HepG2 (cell line): Measurements from ENCODE around the gene LPO. TPM values are rescaled to one million over a fixed set of nuclear protein-coding genes. Genes with fewer than 3 reads are reported as not detected.

Experiments
- ARID5B ChIP-seq: IDR thresholded peaks from 2 replicates; pipeline ENCODE4 v1.4.0; 2020; ENCODE audit warnings: mild to moderate bottlenecking, missing genetic modification reagents
- CREM ChIP-seq, 2 experiments: sonication (generic) in 1 of 2; formaldehyde crosslinking in 1 of 2; IDR thresholded peaks; 2 replicates each; pipeline versions ENCODE4 v1.4.0 to v1.6.1; 2016 to 2020; ENCODE audit warnings: antibody characterized with exemption in 1 of 2, mild to moderate bottlenecking in 1 of 2, missing genetic modification reagents in 1 of 2
- DNMT1 ChIP-seq: sonication (generic); formaldehyde crosslinking; IDR thresholded peaks from 2 replicates; pipeline ENCODE4 v1.5.1; 2020; ENCODE audit warnings: mild to moderate bottlenecking, missing genetic modification reagents
- FOXM1 ChIP-seq: sonication (generic); formaldehyde crosslinking; IDR thresholded peaks from 2 replicates; pipeline ENCODE4 v1.5.0; 2020; ENCODE audit warnings: missing genetic modification reagents
- HHEX ChIP-seq: IDR thresholded peaks from 2 replicates; pipeline ENCODE4 v1.6.1; 2016; ENCODE audit warnings: control low read depth
- ISL2 ChIP-seq: sonication (generic); formaldehyde crosslinking; IDR thresholded peaks from 2 replicates; pipeline ENCODE4 v1.5.0; 2020; ENCODE audit warnings: missing genetic modification reagents
- MBD4 ChIP-seq: IDR thresholded peaks from 2 replicates; pipeline ENCODE4 v1.6.1; 2012; ENCODE audit warnings: low read length, inconsistent platforms, borderline replicate concordance
- PHB2 ChIP-seq: fragments of 450-650 bp; IDR thresholded peaks from 2 replicates; pipeline ENCODE4 v1.6.1; 2018; ENCODE audit not compliant: partially characterized antibody
- TBX3 ChIP-seq: fragments of 450-650 bp; IDR thresholded peaks from 2 replicates; pipeline ENCODE4 v1.6.1; 2017; ENCODE audit warnings: antibody characterized with exemption, mild to moderate bottlenecking, inconsistent platforms, borderline replicate concordance
- TEAD3 ChIP-seq: optimal IDR thresholded peaks from 2 replicates; pipeline ENCODE3; 2016; ENCODE audit warnings: borderline replicate concordance
- TGIF2 ChIP-seq: IDR thresholded peaks from 2 replicates; pipeline ENCODE4 v1.6.1; 2016; ENCODE audit warnings: control low read depth, missing compliant biosample characterization
- U2AF1 ChIP-seq: fragments of 200-400 bp; formaldehyde crosslinking; optimal IDR thresholded peaks from 2 replicates; pipeline ENCODE3; 2017; ENCODE audit warnings: mild to moderate bottlenecking, low read depth, low read length
- XBP1 ChIP-seq: sonication (generic); formaldehyde crosslinking; IDR thresholded peaks from 2 replicates; pipeline ENCODE4 v1.5.0; 2020; ENCODE audit warnings: missing genetic modification reagents
- ZBTB42 ChIP-seq: sonication (generic); formaldehyde crosslinking; IDR thresholded peaks from 2 replicates; pipeline ENCODE4 v1.5.0; 2020; ENCODE audit warnings: mild to moderate bottlenecking, missing genetic modification reagents
- ZNF160 ChIP-seq: sonication (generic); formaldehyde crosslinking; IDR thresholded peaks from 2 replicates; pipeline ENCODE4 v1.8.0; 2022; ENCODE audit warnings: mild to moderate bottlenecking, inconsistent platforms, missing genetic modification reagents
- ZNF280D ChIP-seq: sonication (generic); formaldehyde crosslinking; IDR thresholded peaks from 2 replicates; pipeline ENCODE4 v1.5.1; 2020; ENCODE audit warnings: mild to moderate bottlenecking, missing genetic modification reagents
- ZNF34 ChIP-seq: sonication (generic); formaldehyde crosslinking; IDR thresholded peaks from 2 replicates; pipeline ENCODE4 v1.4.0; 2020; ENCODE audit warnings: mild to moderate bottlenecking, missing genetic modification reagents, borderline replicate concordance
- ZNF468 ChIP-seq: sonication (generic); formaldehyde crosslinking; IDR thresholded peaks from 2 replicates; pipeline ENCODE4 v1.8.0; 2022; ENCODE audit warnings: mild to moderate bottlenecking, moderate library complexity, missing genetic modification reagents
- ZNF670 ChIP-seq: sonication (generic); formaldehyde crosslinking; IDR thresholded peaks from 2 replicates; pipeline ENCODE4 v1.8.0; 2022; ENCODE audit warnings: mild to moderate bottlenecking, missing genetic modification reagents, borderline replicate concordance
- ZNF709 ChIP-seq: sonication (generic); formaldehyde crosslinking; IDR thresholded peaks from 2 replicates; pipeline ENCODE4 v1.5.0; 2020; ENCODE audit warnings: mild to moderate bottlenecking, missing genetic modification reagents
- ZNF770 ChIP-seq: sonication (generic); formaldehyde crosslinking; IDR thresholded peaks from 2 replicates; pipeline ENCODE4 v1.5.0; 2020; ENCODE audit warnings: mild to moderate bottlenecking, missing genetic modification reagents
- ZNF773 ChIP-seq: sonication (generic); formaldehyde crosslinking; IDR thresholded peaks from 2 replicates; pipeline ENCODE4 v1.4.0; 2020; ENCODE audit warnings: missing genetic modification reagents, borderline replicate concordance
- ZNF784 ChIP-seq: sonication (generic); formaldehyde crosslinking; IDR thresholded peaks from 2 replicates; pipeline ENCODE4 v1.5.1; 2020; ENCODE audit warnings: missing genetic modification reagents, mild to moderate bottlenecking, borderline replicate concordance
- polyA plus RNA-seq, 8 experiments: library from polyadenylated mRNA; depleted of rRNA in 3 of 8; stranded (reverse) in 7 of 8; unstranded in 1 of 8; fragments of >200 nt; fragmentation: Illumina TruSeq in 4 of 8; extraction: Trizol in 4 of 8; gene quantifications; 2 replicates each; pipeline versions ENCODE4 v1.2.1 to v1.2.3, GENCODE V29; 2011 to 2016; ENCODE audit warnings: low read depth in 4 of 8, missing spikeins in 1 of 8, mixed read lengths in 1 of 8; ENCODE audit not compliant: insufficient read depth in 1 of 8
- total RNA-seq, 5 experiments: library from RNA; depleted of rRNA; stranded (reverse); fragments of >200 nt; fragmentation: Illumina TruSeq; extraction: Trizol; gene quantifications; 2 replicates each; pipeline ENCODE4 v1.2.3, GENCODE V29; 2016; ENCODE audit warnings: low read depth in 1 of 5

LPO gene
- total and polyA plus RNA-seq, 2 of the 13 experiments (the other 11 are each of a cell fraction or from before 2014, with no cell fraction given), result not detected

- TF ChIP-seq ZNF34 (CRISPR knock-in tag) (peak; percentile 13; the same call in 1 of the 2 replicates), MBD4 (no peak), ZNF709 (CRISPR knock-in tag) (no peak), HHEX (CRISPR knock-in tag) (no peak), DNMT1 (CRISPR knock-in tag) (no peak), TBX3 (no peak), ARID5B (CRISPR knock-in tag) (peak; percentile 37; the same call in 1 of the 2 replicates), CREM (IDR thresholded peaks at IDR 0.05) (no peak), CREM (CRISPR knock-in tag; IDR thresholded peaks at IDR 0.05) (no peak), ISL2 (CRISPR knock-in tag) (no peak), ZNF670 (CRISPR knock-in tag) (no peak), TGIF2 (CRISPR knock-in tag) (no peak), ZNF468 (CRISPR knock-in tag) (no peak), ZNF280D (CRISPR knock-in tag) (no peak; the same call in 1 of the 2 replicates), ZNF784 (CRISPR knock-in tag) (no peak), U2AF1 (no peak), ZNF770 (CRISPR knock-in tag) (no peak), TEAD3 (CRISPR knock-in tag) (peak; percentile 57), ZNF160 (CRISPR knock-in tag) (no peak), PHB2 (no peak), XBP1 (no peak), FOXM1 (CRISPR knock-in tag) (no peak), ZBTB42 (CRISPR knock-in tag) (no peak), ZNF773 (CRISPR knock-in tag) (no peak)
Measured at GRCh38 chr17:58219789-58220183, 18.6 kb upstream of the LPO start (continued).
